Activated CD8-positive, alpha-beta T cell treated with anti-CD3 and anti-CD28 coated beads for 36 hours (primary cell): ENCODE measurements around the gene R3HDM4. TPM values are rescaled to one million over a fixed set of nuclear protein-coding genes. Genes with fewer than 3 reads are reported as not detected.

Source experiments
- ATAC-seq: fragments of 200-7000 bp; cut with Tn5 transposase; one replicate; pipeline ENCODE4 v1.10.0; 2021; ENCODE audit warnings: mild to moderate bottlenecking, moderate library complexity
- CTCF ChIA-PET: fragments of 350-600 bp; sonication (Branson Sonifier 250); formaldehyde crosslinking; loops from one replicate; lab custom pipeline; 2021; ENCODE audit warnings: antibody characterized with exemption; lab: Charles Lee
- POLR2A ChIA-PET: fragments of 350-600 bp; sonication (Branson Sonifier 250); formaldehyde crosslinking; loops from one replicate; lab custom pipeline; 2021; ENCODE audit warnings: antibody characterized with exemption; lab: Charles Lee
- DNase-seq: peaks from one replicate; pipeline ENCODE4 v3.0.0-alpha.2; 2020
- H3K27ac Mint-ChIP-seq: one replicate; pipeline ENCODE4 v1.8.0; 2021; ENCODE audit warnings: mild to moderate bottlenecking, mixed read lengths
- H3K27me3 Mint-ChIP-seq: one replicate; pipeline ENCODE4 v1.8.0; 2021; ENCODE audit warnings: mixed read lengths
- H3K36me3 Mint-ChIP-seq: one replicate; pipeline ENCODE4 v1.8.0; 2021; ENCODE audit warnings: low read depth, mixed read lengths
- H3K4me1 Mint-ChIP-seq: one replicate; pipeline ENCODE4 v1.8.0; 2021; ENCODE audit warnings: low read depth, mixed read lengths
- H3K4me3 Mint-ChIP-seq: one replicate; pipeline ENCODE4 v1.8.0; 2021; ENCODE audit warnings: mild to moderate bottlenecking, moderate library complexity, mixed read lengths
- H3K9me3 Mint-ChIP-seq: one replicate; pipeline ENCODE4 v1.8.0; 2021; ENCODE audit warnings: mixed read lengths
- CTCF ChIP-seq: fragments of 200-600 bp; IDR thresholded peaks from one replicate; pipeline ENCODE4 v1.8.0; 2022; ENCODE audit warnings: antibody characterized with exemption, mild to moderate bottlenecking
- intact Hi-C: fragments of 100-400 bp; cut with micrococcal nuclease; formaldehyde crosslinking; loops from one replicate; pipeline ENCODE4 v1.10.0; 2022
- total RNA-seq, 2 experiments: library from RNA; stranded (reverse); gene quantifications; one replicate each; pipeline ENCODE4 v1.2.3, GENCODE V29; 2021

Gene R3HDM4
- total RNA-seq, 2 experiments from 2014 or later = 58.4 to 61.5 TPM

- no peak overlapping the region for H3K27ac Mint-ChIP-seq
- no peaks in the 10 kb centered on the region for H3K9me3 Mint-ChIP-seq
- POLR2A ChIA-PET = no interaction called here
- intact Hi-C loops = no loop called here
- peaks cover 5% of the 10 kb centered on the region for H3K27me3 Mint-ChIP-seq
- DNase-seq = no peak
- no peak overlapping the region for H3K4me3 Mint-ChIP-seq
- no peak for TF ChIP-seq CTCF
- H3K36me3 Mint-ChIP-seq = no peaks in the 10 kb centered on the region
- ATAC-seq = no peak
- peaks cover 16% of the 10 kb centered on the region for H3K4me1 Mint-ChIP-seq
- CTCF ChIA-PET = interaction anchor here (0.8 kb wide), 1 partner anchor 20 kb away, joined by 4 read pairs; no protein-coding TSS in a partner anchor
These were observed 30.6 kb upstream of the R3HDM4 start for GRCh38 chr19:943551-944170.

- ChIA-PET POLR2A (interaction anchor here (0.6 kb wide), 1 partner anchor 34 kb away, joined by 3 read pairs; no protein-coding TSS in a partner anchor), CTCF (no interaction called here)
- DNase-seq (no peak), ATAC-seq (no peak)
- Mint-ChIP-seq H3K27ac (no peak overlapping the region), H3K36me3 (peaks cover 2% of the 10 kb centered on the region), H3K9me3 (peaks cover 3% of the 10 kb centered on the region), H3K27me3 (peaks cover 6% of the 10 kb centered on the region), H3K4me1 (peaks cover 25% of the 10 kb centered on the region), H3K4me3 (no peak overlapping the region)
- intact Hi-C loops = no loop called here
- TF ChIP-seq CTCF = no peak
These were observed 29.2 kb upstream of the R3HDM4 start for GRCh38 chr19:942133-942645.

- Mint-ChIP-seq H3K36me3 (peaks cover 3% of the 10 kb centered on the region), H3K27ac (peak overlapping the region; percentile 46), H3K4me3 (peak overlapping the region; percentile 69), H3K4me1 (peaks cover 27% of the 10 kb centered on the region), H3K27me3 (peaks cover 6% of the 10 kb centered on the region), H3K9me3 (peaks cover 3% of the 10 kb centered on the region)
- DNase-seq (no peak), ATAC-seq (no peak)
- ChIA-PET POLR2A (interaction anchor here (0.6 kb wide), 1 partner anchor 35 kb away, joined by 3 read pairs; no protein-coding TSS in a partner anchor), CTCF (interaction anchor here (2.4 kb wide), 1 partner anchor 42 kb away, joined by 5 read pairs; the partner anchor contains the start of gene WDR18)
- no peak for TF ChIP-seq CTCF
- intact Hi-C loops = no loop called here
These were observed 28.5 kb upstream of the R3HDM4 start for GRCh38 chr19:941292-942132.

GRCh38 chr19:940591-941291 is 27.7 kb upstream of the R3HDM4 start:
- Mint-ChIP-seq H3K27ac (no peak overlapping the region), H3K36me3 (peaks cover 3% of the 10 kb centered on the region), H3K27me3 (peaks cover 6% of the 10 kb centered on the region), H3K4me1 (peaks cover 27% of the 10 kb centered on the region), H3K4me3 (peak overlapping the region; percentile 69), H3K9me3 (peaks cover 3% of the 10 kb centered on the region)
- peak; percentile 61 for ATAC-seq
- TF ChIP-seq CTCF = no peak
- intact Hi-C loops = no loop called here
- POLR2A ChIA-PET = no interaction called here
- CTCF ChIA-PET = interaction anchor here (2.4 kb wide), 1 partner anchor 43 kb away, joined by 5 read pairs; the partner anchor contains the start of gene WDR18
- peak; percentile 65 for DNase-seq
